H1 (cell line): ENCODE data around the gene MRGPRE.

Experiments used
- CBX5 ChIP-seq: fragments of 300-800, 300-1000 bp; sonication (generic); IDR thresholded peaks from 2 replicates; pipeline ENCODE4 v1.7.1; 2016; ENCODE audit warnings: antibody characterized with exemption, low read length, low read depth
- CEBPB ChIP-seq: IDR thresholded peaks from 2 replicates; pipeline ENCODE4 v1.6.1; 2012; ENCODE audit warnings: low read depth, low read length
- CHD2 ChIP-seq: IDR thresholded peaks from 2 replicates; pipeline ENCODE4 v1.6.1; 2012; ENCODE audit warnings: low read length, improper control_type of control experiment
- CREB1 ChIP-seq: IDR thresholded peaks from 2 replicates; pipeline ENCODE4 v1.6.1; 2012; ENCODE audit warnings: inconsistent platforms
- EGR1 ChIP-seq: IDR thresholded peaks from 2 replicates; pipeline ENCODE4 v1.6.1; 2011; ENCODE audit warnings: low read depth, low read length, borderline replicate concordance
- GABPA ChIP-seq: IDR thresholded peaks from 2 replicates; pipeline ENCODE4 v1.6.1; 2011; ENCODE audit warnings: mild to moderate bottlenecking, low read length, moderate library complexity, borderline replicate concordance; ENCODE audit not compliant: insufficient read depth
- POLR2A ChIP-seq, 2 experiments: IDR thresholded peaks; 1 replicate in 1 of 2; 2 replicates in 1 of 2; pipeline ENCODE4 v1.6.1; 2011; ENCODE audit warnings: low read depth in 2 of 2, low read length in 2 of 2, mild to moderate bottlenecking in 2 of 2; ENCODE audit errors: control extremely low read depth in 1 of 2
- POLR2AphosphoS5 ChIP-seq: IDR thresholded peaks from 2 replicates; pipeline ENCODE4 v1.6.1; 2011; ENCODE audit warnings: low read depth, low read length
- RAD21 ChIP-seq, 2 experiments: IDR thresholded peaks in 1 of 2; conservative IDR thresholded peaks in 1 of 2; 2 replicates each; pipeline ENCODE4 v1.6.1; 2011; ENCODE audit warnings: low read depth in 2 of 2, low read length in 2 of 2, improper control_type of control experiment in 1 of 2, inconsistent platforms in 1 of 2, mild to moderate bottlenecking in 1 of 2, moderate library complexity in 1 of 2
- TBP ChIP-seq: IDR thresholded peaks from 2 replicates; pipeline ENCODE4 v1.6.1; 2011; ENCODE audit warnings: low read depth, low read length, improper control_type of control experiment
- YY1 ChIP-seq: IDR thresholded peaks from 2 replicates; pipeline ENCODE4 v1.6.1; 2011; ENCODE audit warnings: low read depth, mild to moderate bottlenecking, low read length
- TF ChIP-seq, protein P1 (sequence below), 3 experiments: IDR thresholded peaks; 1 replicate in 2 of 3; 2 replicates in 1 of 3; pipeline versions ENCODE4 v1.5.1 to v1.6.1; 2011; ENCODE audit warnings: low read length in 3 of 3, mild to moderate bottlenecking in 3 of 3, inconsistent platforms in 2 of 3, low read depth in 1 of 3, moderate library complexity in 1 of 3; ENCODE audit not compliant: insufficient read depth in 1 of 3; ENCODE audit errors: control extremely low read depth in 1 of 3

DNA sequence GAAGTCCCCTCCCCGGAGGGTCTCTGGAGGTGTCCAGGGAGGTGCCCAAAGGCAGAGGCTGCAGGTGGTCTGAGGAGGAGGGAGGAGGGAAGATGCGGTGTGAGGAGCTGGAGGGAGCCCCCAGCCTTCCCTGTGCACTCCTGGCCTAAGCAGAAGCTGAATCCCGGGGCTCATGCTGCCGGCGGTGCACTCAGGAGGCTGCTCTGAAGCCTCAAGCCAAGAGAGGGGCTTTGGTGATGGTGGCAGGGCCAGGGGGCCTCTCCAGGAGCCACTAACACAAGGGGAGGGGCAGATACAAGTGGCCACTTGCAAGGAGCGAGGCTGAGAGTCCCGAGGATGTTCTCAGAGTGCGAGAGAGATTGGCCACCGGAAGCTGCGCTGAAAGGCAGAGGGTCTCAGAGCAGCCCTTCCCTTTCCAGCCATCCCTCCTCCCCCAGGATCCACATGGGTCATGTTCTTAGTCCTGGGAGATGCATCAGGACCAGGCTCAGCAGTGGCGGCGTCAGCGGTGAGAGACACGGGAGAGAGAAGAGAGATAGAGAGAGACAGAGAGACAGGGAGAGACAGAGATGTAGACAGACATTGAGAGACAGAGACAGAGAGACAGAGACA, 12.8 kb downstream of the MRGPRE start:
- TF ChIP-seq GABPA: no peak
- TF ChIP-seq CHD2: no peak
- TF ChIP-seq CREB1: no peak
- TF ChIP-seq RAD21 (IDR thresholded peaks at IDR 0.05 in 1 of 2, conservative IDR thresholded peaks at IDR 0.05 in 1 of 2; ENCODE audit: low read depth in 2 of 2, low read length in 2 of 2): no peak
- no peak for TF ChIP-seq POLR2A (IDR thresholded peaks at IDR 0.05; ENCODE audit: control extremely low read depth in 1 of 2, low read depth in 2 of 2, low read length in 2 of 2)
- no peak for TF ChIP-seq TBP
- TF ChIP-seq CEBPB: no peak
- no peak for TF ChIP-seq EGR1
- no peak for TF ChIP-seq CBX5
- TF ChIP-seq, protein P1, sequence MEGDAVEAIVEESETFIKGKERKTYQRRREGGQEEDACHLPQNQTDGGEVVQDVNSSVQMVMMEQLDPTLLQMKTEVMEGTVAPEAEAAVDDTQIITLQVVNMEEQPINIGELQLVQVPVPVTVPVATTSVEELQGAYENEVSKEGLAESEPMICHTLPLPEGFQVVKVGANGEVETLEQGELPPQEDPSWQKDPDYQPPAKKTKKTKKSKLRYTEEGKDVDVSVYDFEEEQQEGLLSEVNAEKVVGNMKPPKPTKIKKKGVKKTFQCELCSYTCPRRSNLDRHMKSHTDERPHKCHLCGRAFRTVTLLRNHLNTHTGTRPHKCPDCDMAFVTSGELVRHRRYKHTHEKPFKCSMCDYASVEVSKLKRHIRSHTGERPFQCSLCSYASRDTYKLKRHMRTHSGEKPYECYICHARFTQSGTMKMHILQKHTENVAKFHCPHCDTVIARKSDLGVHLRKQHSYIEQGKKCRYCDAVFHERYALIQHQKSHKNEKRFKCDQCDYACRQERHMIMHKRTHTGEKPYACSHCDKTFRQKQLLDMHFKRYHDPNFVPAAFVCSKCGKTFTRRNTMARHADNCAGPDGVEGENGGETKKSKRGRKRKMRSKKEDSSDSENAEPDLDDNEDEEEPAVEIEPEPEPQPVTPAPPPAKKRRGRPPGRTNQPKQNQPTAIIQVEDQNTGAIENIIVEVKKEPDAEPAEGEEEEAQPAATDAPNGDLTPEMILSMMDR (IDR thresholded peaks at IDR 0.05; ENCODE audit: control extremely low read depth in 1 of 3, insufficient read depth in 1 of 3, low read depth in 1 of 3, low read length in 3 of 3): no peak
- TF ChIP-seq POLR2AphosphoS5: no peak
- no peak for TF ChIP-seq YY1
